Ovary (tissue), 3 donors: ENCODE results near the gene PLSCR5.

Source experiments
- EP300 ChIP-seq: sonication (generic); formaldehyde crosslinking; IDR thresholded peaks from one replicate; pipeline ENCODE4 v1.6.1; 2017; ENCODE audit warnings: antibody characterized with exemption
- POLR2A ChIP-seq: fragments of 450-650 bp; IDR thresholded peaks from one replicate; pipeline ENCODE4 v1.6.1; 2017; ENCODE audit warnings: antibody characterized with exemption, mild to moderate bottlenecking, moderate library complexity
- TF ChIP-seq, protein P1 (sequence below), 3 donors: fragments of 450-650 bp in 2 of 3; fragments of 200-600 bp in 1 of 3; IDR thresholded peaks; one replicate each; pipeline versions ENCODE4 v1.5.1 to v1.8.0; 2016 to 2022; ENCODE audit warnings: antibody characterized with exemption in 3 of 3, mild to moderate bottlenecking in 1 of 3
- donor health status: DM: no; HTN: no; CAD: no.

DNA sequence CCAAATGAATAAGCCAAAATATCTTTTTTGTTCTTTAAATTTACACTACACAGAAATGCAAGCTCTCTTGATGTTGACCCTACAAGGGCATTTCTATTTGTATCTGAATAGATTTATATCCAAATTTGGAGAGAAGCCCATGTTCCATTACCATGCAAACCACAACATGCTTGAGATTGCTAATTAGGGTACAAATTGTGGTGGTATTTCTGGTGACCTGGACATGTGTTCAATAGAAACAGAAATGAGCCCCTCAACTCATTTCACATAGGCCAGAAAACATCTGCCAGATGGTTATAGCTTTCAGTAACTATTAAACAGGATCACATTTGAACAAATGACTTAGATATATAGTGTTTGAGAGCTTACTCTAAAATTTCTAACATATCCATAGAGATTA, 23.5 kb upstream of the PLSCR5 start:
- no peak for TF ChIP-seq POLR2A
- TF ChIP-seq, protein P1, sequence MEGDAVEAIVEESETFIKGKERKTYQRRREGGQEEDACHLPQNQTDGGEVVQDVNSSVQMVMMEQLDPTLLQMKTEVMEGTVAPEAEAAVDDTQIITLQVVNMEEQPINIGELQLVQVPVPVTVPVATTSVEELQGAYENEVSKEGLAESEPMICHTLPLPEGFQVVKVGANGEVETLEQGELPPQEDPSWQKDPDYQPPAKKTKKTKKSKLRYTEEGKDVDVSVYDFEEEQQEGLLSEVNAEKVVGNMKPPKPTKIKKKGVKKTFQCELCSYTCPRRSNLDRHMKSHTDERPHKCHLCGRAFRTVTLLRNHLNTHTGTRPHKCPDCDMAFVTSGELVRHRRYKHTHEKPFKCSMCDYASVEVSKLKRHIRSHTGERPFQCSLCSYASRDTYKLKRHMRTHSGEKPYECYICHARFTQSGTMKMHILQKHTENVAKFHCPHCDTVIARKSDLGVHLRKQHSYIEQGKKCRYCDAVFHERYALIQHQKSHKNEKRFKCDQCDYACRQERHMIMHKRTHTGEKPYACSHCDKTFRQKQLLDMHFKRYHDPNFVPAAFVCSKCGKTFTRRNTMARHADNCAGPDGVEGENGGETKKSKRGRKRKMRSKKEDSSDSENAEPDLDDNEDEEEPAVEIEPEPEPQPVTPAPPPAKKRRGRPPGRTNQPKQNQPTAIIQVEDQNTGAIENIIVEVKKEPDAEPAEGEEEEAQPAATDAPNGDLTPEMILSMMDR (IDR thresholded peaks at IDR 0.05): no peak
- no peak for TF ChIP-seq EP300
